Fibroblast of skin of abdomen (primary cell): ENCODE measurements around the gene TMEM143.

Experiments used
- DNase-seq: peaks from one replicate; pipeline ENCODE4 v3.0.0-alpha.2; 2013

TMEM143 gene

GRCh38 chr19:48355365-48355954, 8.3 kb downstream of the TMEM143 start:
- no peak for DNase-seq

DNA sequence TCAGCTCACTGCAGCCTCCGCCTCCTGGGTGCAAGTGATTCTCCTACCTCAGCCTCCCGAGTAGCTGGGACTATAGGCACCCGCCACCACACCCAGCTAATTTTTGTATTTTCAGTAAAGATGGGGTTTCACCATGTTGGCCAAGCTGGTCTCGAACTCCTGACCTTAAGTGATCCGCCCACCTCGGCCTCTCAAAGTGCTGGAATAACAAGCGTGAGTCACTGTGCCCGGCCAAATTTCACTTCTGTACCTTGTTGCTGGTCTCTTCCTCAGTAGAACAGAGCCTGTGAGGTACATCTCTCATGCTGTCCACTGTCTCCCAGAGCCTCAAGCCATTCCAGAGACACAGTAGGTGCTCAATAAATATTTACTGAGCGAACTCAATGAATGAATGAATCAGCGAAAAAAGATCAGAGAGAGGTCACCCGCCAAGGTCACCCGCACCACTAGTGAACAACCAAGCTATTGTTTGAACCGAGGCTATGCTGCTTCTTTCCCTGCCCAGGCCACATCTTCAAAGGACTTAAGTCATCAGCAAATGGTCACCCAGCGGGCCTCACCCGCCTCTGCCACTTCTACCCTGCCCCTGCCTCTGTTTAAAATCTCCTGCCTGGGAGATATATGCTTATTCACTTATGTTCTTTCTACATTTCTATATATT, 9.3 kb downstream of the TMEM143 start:
- DNase-seq = no peak

GRCh38 chr19:48353677-48354076, 10.1 kb downstream of the TMEM143 start:
- no peak for DNase-seq

GRCh38 chr19:48351341-48351752, 12.4 kb downstream of the TMEM143 start:
- peak; percentile 45 for DNase-seq

DNA sequence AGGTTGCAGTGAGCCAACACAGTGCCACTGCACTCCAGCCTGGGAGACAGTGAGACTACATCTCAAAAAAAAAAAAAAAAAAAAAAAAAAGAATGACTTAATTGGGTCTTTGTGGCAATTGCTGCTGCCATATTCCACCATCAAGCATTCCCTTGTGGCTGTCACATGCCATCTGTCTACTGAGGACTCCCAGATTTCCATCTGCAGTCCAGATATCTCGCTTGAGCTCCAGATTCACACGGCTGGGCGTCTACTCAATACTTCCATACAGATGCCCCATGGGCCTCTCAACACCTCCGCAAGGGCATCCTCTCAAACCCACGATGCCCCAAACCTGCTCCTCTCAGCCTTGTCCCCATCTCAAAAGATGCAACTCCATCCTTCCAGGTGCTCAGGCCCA, 12.9 kb downstream of the TMEM143 start:
- DNase-seq = no peak

DNA sequence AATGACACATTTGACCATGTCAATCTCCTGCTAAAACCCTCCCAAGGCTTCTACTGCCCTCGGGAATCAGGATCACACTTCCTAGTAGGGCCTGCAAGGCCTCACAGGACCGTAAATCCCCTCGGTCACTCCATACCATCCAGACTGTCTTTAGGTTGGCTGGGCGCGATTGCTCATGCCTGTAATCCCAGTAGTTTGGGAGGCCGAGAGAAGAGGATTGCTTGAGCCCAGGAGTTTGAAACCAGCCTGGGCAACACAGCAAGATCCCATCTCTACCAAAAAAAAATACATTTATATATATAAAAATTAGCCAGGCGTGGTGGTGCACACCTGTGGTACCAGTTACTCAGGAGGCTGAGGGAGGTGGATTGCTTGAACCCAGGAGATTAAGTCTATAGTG, 15.0 kb downstream of the TMEM143 start:
- DNase-seq = no peak

- DNase-seq = no peak
Observed at GRCh38 chr19:48348045-48348444, 15.7 kb downstream of the TMEM143 start.

GRCh38 chr19:48346191-48346590, 17.5 kb downstream of the TMEM143 start:
- DNase-seq = no peak

DNA sequence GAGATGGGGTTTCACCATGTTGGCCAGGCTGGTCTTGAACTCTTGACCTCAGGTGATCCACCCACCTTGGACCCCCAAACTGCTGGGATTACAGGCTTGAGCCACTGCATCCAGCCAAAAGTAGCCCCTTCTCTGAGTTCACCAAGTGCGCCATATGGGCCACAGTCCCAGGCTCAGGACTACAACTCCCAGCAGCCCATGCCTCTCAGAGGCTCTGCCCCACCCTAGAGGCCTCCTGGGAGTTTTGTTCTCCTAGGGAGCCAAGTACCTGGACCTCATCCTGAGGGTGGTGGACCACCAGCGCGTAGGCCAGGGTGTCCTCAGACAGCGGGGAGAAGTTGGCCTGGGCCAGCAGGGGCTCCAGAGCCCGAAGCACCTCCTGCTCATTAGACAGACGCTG, 18.8 kb downstream of the TMEM143 start:
- DNase-seq = no peak

- DNase-seq = no peak
Observed at GRCh38 chr19:48342841-48343540, 20.7 kb downstream of the TMEM143 start.

- no peak for DNase-seq
Observed at GRCh38 chr19:48342414-48342738, 21.4 kb downstream of the TMEM143 start.

- DNase-seq = no peak
Observed at GRCh38 chr19:48341515-48342413, 22.0 kb downstream of the TMEM143 start.

- DNase-seq = no peak
Observed at GRCh38 chr19:48340995-48341394, 22.7 kb downstream of the TMEM143 start.

GRCh38 chr19:48338802-48339503, 24.8 kb downstream of the TMEM143 start:
- no peak for DNase-seq

DNA sequence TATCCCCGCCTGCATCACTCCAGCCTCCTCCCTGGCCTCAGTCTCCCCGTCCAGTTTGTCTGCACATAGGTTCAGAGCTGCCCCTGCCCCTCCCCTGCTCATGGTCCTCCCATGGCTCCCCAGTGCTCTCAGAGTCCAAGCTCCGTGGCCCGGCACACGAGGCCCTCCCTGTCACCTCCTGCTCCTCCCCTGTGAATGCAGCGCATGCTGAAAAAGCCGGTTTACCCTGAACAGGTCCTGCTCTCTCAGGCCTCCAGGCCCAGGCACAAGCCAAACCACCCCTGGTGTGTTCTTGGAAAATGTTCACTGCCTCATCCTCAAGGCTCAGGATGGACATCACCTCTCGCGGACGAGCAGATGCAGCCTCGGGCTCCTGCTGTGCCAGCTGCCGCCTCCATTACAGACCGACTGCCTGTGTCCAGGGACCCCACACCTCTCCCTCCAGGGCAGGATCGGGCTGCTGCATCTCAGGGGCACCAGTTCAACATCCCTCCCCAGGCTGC, 25.4 kb downstream of the TMEM143 start:
- DNase-seq = no peak

- peak; percentile 92 for DNase-seq
Observed at GRCh38 chr19:48333467-48334384, 30.0 kb downstream of the TMEM143 start.

DNA sequence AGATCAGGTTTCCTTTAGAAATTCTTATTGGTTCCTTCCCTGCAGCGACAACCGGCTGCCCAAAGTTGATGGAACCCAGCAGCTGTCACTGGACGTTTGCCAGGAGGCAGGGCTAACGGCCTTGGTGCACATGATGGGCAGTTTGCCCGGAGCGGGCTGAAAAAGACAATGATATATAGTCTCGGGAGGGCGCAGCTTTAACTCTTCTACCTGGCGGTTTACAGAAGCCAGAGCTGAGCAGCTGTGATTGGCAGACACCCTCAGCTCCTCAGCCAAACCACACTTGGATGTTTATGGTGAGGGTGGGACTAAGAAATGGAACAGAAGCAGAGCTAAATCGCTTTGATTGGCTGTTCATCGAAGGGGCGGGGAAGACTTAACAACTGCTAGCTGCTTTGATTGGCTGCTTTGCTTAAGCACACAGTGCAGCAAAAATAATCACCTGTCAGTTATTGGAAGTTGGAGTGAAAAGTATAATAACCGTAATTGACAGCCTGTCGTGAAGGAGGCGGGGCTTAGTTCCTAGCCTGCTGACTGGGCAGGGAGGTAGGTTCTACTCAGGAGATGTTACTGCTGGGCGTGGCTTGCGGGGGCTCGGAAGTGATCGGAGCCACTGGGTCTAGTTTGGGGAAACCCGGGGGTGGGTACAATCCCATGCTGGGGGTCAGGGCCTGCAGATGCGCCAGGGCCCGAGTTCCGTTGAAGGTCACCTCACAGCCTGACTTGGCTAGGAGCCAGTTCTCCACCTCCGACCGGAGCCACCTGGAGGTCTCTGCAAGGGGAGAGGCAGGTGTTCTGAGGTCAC, 30.9 kb downstream of the TMEM143 start:
- DNase-seq = peak; percentile 97

GRCh38 chr19:48332351-48332661, 31.4 kb downstream of the TMEM143 start:
- no peak for DNase-seq

- peak; percentile 33 for DNase-seq
Observed at GRCh38 chr19:48330012-48330681, 33.6 kb downstream of the TMEM143 start.
